Measurements from ENCODE around the gene GPHA2. TPM values are rescaled to one million over a fixed set of nuclear protein-coding genes. Genes with fewer than 3 reads are reported as not detected.

The GPHA2 gene
- total and polyA plus RNA-seq, 2 of the 13 experiments (the other 11 are each of a cell fraction or from before 2014, with no cell fraction given), result 13.0 to 19.1 TPM

GRCh38 chr11:64933935-64934681 lies 1.6 kb downstream of the GPHA2 start (continued):
- TF ChIP-seq ZNF367 (CRISPR knock-in tag; IDR thresholded peaks at IDR 0.05; ENCODE audit: borderline replicate concordance), result no peak

DNA sequence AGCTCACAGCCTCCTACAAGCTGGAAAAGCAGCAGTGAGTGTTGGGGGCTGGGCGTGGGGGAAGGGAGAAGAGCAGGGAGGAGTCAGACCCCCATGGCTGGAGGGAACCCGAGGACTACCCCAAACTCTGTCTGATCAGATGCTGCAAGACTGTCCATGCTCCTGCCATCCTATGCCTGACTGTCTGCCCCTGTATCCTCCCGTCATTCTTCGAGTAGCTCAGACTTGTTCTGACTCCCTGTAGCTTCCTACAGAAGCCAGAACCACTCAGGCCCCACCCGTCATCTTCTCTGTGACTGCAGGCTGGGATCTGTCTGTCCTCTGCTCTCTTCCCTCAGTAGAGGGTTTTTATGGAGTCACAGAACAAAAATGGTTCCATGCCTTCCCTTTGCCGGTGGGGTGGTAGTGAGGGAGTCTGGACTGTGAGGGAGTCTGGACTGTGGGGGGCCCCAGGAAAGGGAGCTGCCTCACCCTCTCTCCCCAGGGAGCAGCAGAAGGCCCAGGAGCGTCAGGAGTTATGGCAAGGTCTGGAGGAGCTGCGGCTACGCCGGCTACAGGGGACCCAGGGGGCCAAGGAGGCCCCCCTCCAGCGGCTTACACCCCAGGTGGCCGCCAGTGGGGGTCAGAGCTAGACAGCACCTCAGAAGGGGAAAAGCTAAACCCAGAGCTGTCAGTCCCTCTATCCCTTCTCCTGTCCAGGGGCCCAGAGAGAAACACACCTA lies 2.3 kb downstream of the GPHA2 start:
- DNase-seq (ENCODE audit: low spot score) (no peak), ATAC-seq (no peak), FAIRE-seq (no peak)
- H3K4me1 ChIP-seq (ENCODE audit: insufficient read depth, low read length), result peaks cover 34% of the 10 kb centered on the region
- 94% methylated on average over 6 of the region's 12 CpGs for WGBS (ENCODE audit: low lambda C conversion rate)
- no peak overlapping the region for H3K4me3 ChIP-seq (replicated peaks in 1 of 3; ENCODE audit: insufficient read depth in 1 of 3, low read depth in 2 of 3, low read length in 3 of 3)
- CTCF ChIA-PET (ENCODE audit: low intra/inter-chr PET ratio, low total read pairs), result no interaction called here
- H3K79me2 ChIP-seq (ENCODE audit: insufficient read depth, low read length), result no peaks in the 10 kb centered on the region
- TF ChIP-seq PTBP1 (IDR thresholded peaks at IDR 0.05; ENCODE audit: low read depth, low read length, poor library complexity, severe bottlenecking) (no peak), TEAD2 (CRISPR knock-in tag; IDR thresholded peaks at IDR 0.05) (no peak), FOXP4 (CRISPR knock-in tag; IDR thresholded peaks at IDR 0.05) (no peak), AGO2 (optimal IDR thresholded peaks at IDR 0.05; ENCODE audit: low read depth, low read length) (no peak), AKAP8 (CRISPR knock-in tag; IDR thresholded peaks at IDR 0.05) (no peak), PAWR (CRISPR knock-in tag; IDR thresholded peaks at IDR 0.05; ENCODE audit: borderline replicate concordance) (no peak), ZNF3 (CRISPR knock-in tag; IDR thresholded peaks at IDR 0.05) (no peak), TBL1XR1 (IDR thresholded peaks at IDR 0.05; ENCODE audit: borderline replicate concordance, low read length, partially characterized antibody) (no peak), TFAP4 (IDR thresholded peaks at IDR 0.05; ENCODE audit: borderline replicate concordance, low read depth) (no peak), ARNTL (CRISPR knock-in tag; IDR thresholded peaks at IDR 0.05) (no peak), ZSCAN20 (CRISPR knock-in tag; IDR thresholded peaks at IDR 0.05; ENCODE audit: borderline replicate concordance) (no peak), PRPF4 (IDR thresholded peaks at IDR 0.05; ENCODE audit: low read depth, low read length, poor library complexity, severe bottlenecking) (no peak)
- TF ChIP-seq, protein P1, sequence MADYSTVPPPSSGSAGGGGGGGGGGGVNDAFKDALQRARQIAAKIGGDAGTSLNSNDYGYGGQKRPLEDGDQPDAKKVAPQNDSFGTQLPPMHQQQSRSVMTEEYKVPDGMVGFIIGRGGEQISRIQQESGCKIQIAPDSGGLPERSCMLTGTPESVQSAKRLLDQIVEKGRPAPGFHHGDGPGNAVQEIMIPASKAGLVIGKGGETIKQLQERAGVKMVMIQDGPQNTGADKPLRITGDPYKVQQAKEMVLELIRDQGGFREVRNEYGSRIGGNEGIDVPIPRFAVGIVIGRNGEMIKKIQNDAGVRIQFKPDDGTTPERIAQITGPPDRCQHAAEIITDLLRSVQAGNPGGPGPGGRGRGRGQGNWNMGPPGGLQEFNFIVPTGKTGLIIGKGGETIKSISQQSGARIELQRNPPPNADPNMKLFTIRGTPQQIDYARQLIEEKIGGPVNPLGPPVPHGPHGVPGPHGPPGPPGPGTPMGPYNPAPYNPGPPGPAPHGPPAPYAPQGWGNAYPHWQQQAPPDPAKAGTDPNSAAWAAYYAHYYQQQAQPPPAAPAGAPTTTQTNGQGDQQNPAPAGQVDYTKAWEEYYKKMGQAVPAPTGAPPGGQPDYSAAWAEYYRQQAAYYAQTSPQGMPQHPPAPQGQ (CRISPR knock-in tag; IDR thresholded peaks at IDR 0.05; ENCODE audit: borderline replicate concordance), result no peak
- H3K36me3 ChIP-seq (replicated peaks in 1 of 2; ENCODE audit: control insufficient read depth in 1 of 2, insufficient read depth in 2 of 2, low read length in 2 of 2), result peaks cover 0 to 1% of the 10 kb centered on the region in 2 experiments; a peak in 1 of 5 replicates
- H3K27me3 ChIP-seq (ENCODE audit: control insufficient read depth in 1 of 2, insufficient read depth in 2 of 2, low read length in 2 of 2), result peaks cover 0 to 7% of the 10 kb centered on the region in 2 experiments; a peak in 2 of 5 replicates
- BruUV-seq (replicated peaks), result no TSS peak
- POLR2A ChIA-PET, result interaction anchor here (0.6 to 4.7 kb wide), 5 partner anchors 9 to 65 kb away, joined by 3 to 40 read pairs (median 15); partner anchors contain the start of genes ATG2A, BATF2 and PPP2R5B
- H4K20me1 ChIP-seq (ENCODE audit: insufficient read depth, low read length), result no peaks in the 10 kb centered on the region
- no peak overlapping the region for H3K4me2 ChIP-seq (ENCODE audit: low read depth, low read length)
- no peak overlapping the region for H3K9ac ChIP-seq (ENCODE audit: insufficient read depth, low read depth, low read length)
- intact Hi-C loops (cut with micrococcal nuclease; ENCODE audit: unreplicated experiment), result no loop called here
- no peak overlapping the region for H3K27ac ChIP-seq (ENCODE audit: extremely low read length, insufficient read depth, low read length)
- in situ Hi-C loops (cut with HindIII; ENCODE audit: extremely low pct_ligation_motif_present, low pct_unique_long_range_greater_than_20kb), result no loop called here
- no peak overlapping the region for H2AFZ ChIP-seq (ENCODE audit: low read length)
- no peaks in the 10 kb centered on the region for H3K9me3 ChIP-seq (ENCODE audit: low read length)

All from HepG2 (cell line).